Measurements from ENCODE around the gene MUC4.
"Not testable (repeated sequence)": the region's sequence is repeated elsewhere in the genome, so short reads cannot be mapped to it uniquely, and the experiment has no call there.

MUC4 gene

DNA sequence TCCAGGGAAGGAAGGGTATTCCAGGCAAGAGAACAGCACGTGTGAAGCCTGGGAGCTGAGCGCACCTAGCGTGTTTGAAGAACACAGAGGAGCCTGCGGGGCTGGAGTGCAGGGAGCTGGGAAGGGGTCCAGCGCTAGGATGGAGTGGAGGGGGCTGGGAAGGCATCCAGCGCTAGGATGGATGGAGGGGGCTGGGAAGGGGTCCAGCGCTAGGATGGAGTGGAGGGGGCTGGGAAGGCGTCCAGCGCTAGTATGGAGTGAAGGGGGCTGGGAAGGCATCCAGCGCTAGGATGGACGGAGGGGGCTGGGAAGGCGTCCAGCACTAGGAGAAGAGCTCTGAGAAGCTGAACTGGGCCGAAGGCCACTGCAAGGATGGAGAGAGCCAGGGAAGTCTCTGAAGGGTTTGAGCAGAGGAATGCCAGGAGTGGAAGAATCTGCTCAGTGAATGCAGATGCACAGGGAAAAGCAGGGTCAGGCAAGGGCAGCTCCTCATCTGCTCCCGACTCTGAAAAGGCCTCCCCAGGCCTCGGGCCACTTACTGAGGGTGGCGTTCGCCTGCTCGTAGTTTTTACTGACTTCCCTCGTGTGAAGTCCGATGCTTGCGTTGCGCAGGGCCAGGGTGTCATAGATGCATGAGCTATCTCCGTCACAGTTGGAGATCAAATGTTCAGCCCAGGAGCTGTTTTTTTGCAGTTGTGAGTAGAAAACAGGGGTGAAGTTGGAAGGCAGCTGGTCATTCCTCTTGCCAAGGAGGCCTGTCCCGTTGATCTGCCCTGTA lies 51.2 kb downstream of the MUC4 start:
- DNase-seq: no peak

DNA sequence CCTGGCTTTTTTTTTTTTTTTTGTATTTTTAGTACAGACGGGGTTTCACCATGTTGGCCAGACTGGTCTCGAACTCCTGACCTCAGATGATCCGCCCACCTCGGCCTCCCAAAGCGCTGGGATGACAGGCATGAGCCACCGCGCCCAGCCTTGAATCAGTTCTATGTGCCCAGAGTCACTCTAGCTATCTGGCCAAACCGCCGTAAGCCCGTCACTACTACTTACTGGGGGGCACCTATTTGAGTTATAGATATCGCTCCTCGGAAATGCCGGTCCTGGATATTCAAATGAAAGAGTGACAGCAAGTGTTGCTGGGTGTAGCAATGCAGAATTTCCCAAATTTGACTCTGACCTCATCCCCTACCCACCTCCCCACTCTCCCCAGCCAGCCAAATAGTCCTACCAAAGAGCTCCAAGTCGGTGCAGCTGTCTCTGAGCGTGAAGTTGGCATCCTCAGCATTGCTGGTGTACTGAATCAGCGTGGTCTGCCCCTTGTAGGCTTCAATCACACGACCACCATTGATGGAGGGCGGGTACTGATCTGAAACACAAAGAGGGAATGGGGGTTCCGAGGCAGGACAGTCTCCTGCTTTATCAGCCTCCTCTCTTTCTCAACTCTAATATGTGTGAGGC lies 52.9 kb downstream of the MUC4 start:
- DNase-seq: no peak

DNA sequence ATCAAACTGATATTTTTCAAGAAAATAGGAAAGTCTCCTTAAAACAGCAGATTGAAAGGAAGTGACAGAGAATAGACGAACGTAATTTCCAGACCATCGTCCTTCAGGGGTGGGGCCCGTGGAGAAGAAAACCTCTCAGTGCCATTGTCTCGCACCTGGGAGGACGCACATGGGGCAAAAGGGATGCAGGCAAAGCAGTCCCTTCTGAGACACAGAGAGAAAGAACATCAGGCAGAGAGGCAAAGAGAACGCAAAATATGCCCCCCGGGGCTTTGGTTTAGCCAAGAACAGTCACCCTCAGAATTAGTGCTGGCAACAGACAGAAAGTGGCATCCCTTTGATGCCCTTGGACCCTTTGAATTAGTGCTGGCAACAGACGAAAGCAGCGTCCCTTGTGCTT lies 53.9 kb downstream of the MUC4 start:
- no peak for DNase-seq

DNA sequence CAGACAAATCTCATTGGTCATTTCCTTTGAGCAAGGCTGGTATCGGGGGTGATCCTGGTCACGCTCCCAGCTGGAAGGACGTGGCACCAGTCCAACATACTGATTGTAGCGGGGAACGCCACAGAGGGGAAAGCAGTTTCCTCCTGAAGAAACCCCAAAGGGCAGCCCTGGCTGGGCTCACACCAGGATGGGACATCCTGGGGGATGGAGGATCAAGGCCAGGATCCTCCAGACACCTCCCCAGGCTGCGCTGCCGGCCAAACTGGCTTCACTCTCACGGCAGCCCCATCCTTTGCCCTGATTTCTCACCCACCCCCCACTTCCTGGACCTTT lies 54.3 kb downstream of the MUC4 start:
- no peak for DNase-seq

DNA sequence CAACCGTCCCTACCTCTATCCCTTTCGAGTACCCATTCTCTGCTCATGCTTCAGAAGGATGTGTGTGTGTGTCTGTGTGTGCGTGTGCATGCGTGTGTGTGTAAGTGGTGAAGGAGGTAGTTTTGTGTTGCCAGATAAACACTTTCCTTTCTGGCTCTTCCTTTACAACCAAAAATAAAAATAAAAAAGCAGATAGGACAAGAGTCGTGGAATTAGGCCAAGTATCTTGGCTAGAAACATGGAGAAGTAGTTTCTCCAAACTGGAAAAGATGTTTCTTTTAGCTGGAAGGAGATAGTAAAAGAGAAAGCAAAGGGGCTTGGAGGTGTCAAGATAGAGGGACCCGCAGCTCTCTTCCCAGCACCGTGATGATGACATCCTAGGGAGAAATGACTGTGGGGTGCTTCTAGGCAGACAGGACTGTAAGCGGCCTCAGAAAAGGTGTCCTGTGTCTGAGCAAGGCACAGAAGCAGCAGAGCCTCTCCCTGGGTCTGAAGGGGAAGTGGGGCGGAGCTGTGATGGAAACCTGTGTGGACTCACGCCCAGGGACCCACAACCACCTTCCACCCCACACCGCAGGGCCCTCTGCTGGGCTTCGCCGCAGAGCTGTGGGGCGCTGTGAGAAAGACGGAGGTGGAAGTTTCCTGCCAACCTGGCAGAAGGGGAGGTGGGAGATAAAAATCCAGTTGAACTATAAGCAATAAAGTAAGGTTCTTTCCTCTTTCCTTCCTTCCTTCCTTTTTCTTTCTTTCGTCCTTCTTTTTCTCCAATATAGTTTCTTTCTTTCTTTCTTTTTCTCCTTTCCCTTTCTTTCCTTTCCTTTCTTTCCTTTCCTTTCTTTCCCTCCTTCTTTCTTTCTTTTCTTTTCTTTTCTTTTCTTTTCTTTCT lies 55.7 kb downstream of the MUC4 start:
- no peak for DNase-seq

DNA sequence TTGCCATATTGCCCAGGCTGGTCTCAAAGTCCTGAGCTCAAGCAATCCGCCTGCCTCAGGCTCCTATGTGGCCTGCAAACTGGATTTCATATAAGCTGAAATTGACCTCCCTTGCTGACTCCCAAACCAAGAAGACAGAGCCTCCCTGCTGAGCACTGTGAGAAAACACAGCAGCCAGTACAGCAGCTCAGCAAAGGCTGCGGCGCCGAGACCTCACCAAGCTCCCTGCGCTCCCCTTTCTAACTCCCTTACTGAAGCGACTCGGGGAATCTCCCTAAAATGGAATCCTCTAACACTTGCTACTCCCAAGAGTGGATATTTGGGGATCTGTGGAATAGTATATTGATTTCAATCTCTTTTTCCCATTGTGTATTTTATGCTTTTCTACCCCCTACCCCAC lies 56.3 kb downstream of the MUC4 start:
- DNase-seq: no peak

DNA sequence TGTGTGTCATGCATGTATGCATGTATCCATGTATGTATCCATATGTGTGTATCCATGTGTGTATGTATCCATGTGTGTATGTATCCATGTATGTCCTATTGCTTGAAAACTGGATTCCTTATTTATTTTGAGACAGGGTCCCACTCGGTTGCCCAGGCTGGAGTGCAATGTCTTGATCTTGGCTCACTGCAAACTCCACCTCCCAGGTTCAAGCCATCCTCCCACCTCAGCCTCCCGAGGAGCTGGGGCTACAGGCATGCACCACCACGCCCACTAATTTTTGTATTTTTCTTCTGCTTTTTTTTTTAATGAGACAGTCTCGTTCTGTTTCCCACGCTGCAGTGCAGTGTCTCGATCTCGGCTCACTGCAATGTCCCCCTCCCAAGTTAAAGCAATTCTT lies 56.8 kb downstream of the MUC4 start:
- no peak for DNase-seq

DNA sequence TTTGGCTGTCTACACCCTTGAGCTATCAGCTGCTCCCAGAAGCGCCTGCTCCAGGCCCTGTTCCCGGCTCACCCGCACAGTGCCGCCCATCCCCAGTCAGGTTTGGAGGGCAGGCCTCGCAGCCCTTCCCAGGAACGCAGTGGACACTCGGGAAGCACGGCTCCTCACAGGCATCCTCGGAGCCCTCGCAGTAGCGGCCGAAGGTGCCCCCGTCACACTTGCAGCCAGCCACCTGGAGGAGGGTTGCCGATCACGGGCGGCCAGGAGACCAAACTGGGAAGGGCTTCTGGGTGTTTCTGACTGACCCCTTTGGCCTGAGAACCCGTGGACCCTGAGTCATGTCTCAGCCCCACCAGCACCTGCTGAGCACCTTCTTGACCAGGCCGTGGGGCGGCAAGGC lies 57.6 kb downstream of the MUC4 start:
- no peak for DNase-seq

DNA sequence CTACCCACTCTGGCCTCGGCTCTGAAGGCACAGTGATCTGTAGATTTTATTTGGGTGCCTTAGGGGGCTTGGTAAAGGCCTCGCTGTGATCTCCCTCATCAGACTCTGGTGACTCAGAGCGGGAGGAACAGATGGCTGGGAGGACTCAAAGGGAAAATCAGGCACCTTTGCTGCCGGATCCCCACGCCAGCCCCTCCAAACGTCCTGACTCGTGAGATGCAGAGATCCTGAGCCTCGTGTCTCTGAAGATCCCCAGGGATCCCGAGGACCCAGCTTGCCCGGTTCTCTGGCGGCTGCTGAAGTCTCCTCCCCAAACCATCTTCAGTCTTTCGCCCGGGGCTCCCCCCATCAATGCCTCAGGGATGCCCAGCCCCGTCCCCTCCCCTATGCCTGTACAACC lies 58.1 kb downstream of the MUC4 start:
- no peak for DNase-seq

DNA sequence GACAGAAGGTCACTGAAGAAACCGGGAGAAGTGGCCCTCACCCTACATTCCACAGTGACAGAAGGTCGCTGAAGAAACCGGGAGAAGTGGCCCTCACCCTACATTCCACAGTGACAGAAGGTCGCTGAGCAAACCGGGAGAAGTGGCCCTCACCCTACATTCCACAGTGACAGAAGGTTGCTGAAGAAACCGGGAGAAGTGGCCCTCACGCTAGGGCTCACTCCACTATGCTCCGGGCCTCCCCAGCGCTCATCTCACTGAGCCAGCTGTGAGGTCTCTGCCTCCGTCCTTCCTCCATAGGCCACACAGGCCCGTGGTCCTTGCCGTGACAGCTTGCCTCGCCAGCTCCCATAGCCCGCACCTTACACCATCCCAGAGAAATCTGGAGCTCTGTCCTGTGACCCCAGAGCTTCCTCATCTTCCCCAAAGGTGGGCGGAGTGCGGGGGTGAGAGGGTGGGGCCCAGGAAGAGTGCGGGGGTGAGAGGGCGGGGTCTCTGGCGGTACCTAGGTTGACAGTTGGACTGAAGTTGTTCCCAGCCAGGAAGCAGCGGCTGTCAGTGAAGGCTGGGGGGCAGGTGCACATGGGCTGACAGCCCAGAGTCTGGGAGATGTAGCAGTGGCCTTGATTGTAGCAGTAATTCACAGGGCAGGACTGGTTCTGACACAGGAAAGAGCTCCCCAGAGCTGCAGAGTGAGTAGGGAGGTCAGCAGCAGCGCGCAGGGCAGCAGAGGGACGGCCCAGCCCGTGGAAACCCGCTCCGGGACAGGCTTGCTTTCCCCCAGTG lies 59.0 kb downstream of the MUC4 start:
- DNase-seq: no peak

DNA sequence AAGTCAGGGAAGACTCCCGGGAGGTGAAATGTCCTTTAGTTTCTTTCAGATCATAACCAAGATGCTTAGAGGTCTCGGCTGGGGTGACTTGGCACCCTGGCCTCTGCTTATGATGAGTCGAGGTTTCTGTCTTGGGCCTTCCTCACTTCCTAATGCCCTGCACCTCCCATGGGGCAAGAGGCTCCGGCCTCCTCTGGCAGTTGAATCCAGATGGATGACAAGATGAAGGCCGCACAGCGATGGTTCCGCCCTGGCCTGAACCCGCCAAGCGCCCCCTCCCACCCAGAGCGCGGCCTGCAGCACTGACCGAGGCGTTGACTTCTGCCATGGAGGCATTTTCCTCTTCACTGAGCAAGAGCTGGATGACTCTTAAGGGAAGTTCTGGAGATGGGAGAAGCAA lies 59.7 kb downstream of the MUC4 start:
- DNase-seq: no peak

DNA sequence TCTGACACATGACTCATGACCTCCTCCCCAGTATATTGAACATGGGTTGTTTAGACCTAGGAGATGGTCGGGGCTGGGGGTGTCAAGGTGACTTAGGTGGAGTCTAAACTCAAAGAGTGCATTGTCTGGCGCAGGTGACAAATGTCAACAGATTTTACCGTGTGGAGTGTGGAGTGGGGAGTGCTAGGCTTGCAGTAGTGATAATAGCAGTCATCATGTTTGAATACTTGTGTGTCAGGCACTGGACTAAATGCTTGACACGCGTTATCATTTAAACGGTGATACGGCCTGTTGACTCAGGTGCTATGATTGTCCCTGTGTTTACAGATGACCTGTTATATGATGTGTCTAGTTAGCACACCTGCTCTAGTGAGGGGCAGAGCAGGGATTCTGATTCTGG lies 60.2 kb downstream of the MUC4 start:
- no peak for DNase-seq

DNA sequence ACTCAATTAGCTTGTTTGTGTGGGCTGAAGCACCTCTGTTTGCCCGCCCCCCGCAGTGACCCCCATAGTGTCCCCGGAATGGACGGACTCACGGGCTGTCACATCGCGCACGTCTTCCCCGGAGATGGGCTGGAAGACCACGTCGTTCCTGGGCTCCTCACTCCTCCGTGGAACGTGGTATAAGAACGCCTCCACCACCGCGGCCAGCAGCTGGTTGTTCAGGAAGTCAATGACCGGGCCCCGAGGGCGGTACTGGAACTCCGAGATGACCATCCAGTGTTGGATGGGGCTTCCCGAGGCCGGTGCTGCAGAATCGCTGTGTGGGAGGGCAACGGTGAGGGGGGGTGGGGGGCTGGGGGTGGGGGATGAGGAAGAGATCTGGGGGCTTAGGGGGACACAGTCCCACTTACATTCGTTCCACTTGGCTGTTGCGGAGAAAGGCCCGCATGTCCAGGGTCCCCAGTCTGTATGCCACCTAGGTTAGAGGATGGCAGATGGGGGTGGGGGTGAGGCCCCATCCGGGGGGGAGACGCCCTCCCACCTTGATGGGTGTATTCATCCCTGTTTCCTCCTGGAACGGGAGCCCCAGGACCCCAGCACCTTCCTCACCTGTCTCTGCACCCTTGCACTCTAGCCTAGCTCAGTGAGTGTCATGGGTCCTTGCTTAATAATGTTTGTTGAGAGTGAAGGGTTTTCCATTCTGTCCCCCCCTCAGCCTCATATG lies 60.8 kb downstream of the MUC4 start:
- DNase-seq: no peak

DNA sequence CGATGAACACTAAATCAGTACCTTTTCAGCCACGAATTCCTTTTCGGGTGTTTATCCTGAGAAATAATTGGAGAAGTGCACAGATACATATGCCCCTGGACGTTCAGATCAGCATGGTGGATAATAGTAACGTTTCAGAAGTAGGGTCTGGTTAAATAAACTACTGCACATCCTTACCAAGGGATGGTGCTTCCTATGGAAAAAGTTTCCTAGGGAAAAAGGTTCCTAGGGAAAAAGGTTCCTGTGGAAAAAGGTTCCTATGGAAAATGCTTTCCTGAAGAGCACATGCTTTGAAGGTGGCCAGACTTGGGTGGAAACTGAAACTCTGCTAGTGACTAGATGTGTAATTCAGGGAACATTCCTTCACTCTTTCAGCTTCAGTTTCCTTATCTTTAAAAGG lies 62.6 kb downstream of the MUC4 start:
- not testable (repeated sequence) for DNase-seq

DNA sequence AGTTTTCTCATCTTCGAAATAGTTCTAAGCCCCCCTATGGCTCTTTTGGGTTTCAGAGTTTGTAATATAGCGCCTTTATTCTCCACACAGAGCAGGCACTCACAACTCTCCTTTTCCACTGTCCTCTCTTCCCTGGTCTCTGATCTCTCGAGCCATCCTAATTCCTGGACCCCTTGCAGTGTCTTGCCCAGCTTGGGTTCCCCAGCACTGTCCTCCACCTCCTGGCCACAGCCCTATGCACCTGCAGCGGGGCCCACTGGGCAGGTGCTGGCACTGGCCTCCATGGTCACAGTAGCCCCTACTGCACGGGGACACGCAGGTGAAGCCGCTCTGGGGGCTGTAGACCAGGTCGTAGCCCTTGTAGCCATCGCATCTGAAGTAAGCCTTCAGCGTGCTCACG lies 63.1 kb downstream of the MUC4 start:
- no peak for DNase-seq

DNA sequence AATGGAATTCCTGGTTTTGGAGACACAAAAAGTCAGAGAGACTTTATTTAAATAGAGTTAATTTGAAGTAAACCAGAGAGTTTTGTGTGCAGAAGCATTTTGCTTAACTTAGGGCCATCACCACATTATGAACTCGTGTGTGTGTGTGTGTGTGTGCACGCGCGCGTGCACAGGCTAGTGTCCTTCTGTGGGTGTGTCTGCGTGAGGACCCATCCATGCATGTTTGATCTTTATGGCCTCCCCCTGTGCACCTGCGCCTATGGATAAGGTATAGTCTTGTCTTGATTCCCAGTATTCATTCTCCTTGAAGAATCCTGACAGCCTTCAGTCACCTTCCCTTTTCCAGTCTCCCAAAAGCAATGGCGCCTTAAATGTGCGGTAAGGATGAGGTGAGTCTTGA lies 65.0 kb downstream of the MUC4 start:
- DNase-seq: no peak

DNA sequence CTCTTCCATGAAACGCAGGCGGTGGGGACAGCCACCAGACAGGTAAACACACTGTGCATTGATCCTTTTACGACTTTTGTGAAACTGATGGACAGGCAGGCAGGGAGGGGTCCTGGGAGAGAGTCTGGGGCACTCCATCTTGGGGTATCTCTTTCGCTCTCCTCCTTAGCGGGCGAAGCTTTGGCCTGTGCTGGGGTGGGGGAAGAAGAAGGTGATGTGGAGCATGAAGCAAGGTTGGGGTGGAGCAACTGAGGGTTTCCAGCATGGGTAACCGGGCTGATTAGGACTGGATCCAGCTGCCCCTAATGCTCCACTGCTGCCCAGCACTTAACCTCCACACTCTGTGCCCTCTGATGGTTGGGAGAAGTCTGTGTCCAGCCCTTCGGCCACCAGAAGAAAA lies 65.4 kb downstream of the MUC4 start:
- DNase-seq: no peak

DNA sequence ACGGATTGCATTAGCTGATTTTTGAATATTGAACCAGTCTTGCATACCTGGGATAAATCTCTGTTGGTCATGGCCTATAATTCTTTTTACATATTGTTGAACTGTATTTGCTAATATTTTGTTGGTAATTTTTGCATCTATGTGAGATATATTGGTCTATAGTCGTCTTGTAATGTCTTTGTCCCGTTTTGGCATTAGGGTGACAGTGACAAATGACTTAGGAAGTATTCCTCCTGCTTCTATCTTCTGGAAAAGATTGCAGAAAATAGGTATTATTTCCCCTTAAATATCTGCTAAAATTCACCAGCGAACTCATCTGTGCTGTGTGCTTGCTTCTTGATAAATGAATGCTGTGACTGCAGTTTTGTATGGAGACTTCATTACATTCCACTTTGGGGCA lies 67.3 kb downstream of the MUC4 start:
- no peak for DNase-seq

DNA sequence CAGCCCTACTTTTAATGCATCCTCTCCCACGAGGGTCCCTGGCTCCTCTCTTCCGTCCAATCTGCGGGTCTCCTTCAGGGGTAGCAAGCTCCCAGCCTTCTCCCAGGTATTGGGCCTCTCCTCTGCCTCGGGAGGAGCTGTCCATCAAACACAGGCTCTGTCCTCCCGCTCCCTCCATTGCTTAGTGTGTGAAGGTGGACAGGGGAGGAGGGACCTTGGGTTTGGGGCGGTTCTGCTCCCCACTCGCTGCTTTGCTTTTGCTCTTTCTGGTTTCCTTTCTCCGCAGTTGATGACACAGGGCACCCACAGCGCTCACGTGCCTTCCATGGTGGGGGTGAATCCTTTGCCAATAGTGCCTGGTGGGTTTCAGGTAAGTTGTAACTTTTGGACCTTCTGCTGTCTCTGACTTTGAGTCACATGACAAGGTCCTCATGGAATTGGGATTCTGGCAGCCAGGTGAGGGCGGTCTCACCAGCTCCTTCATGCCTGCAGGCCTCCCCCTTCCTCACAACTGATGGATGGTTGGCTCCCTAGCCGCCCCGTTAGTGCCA lies 72.1 kb downstream of the MUC4 start:
- no peak for DNase-seq

DNA sequence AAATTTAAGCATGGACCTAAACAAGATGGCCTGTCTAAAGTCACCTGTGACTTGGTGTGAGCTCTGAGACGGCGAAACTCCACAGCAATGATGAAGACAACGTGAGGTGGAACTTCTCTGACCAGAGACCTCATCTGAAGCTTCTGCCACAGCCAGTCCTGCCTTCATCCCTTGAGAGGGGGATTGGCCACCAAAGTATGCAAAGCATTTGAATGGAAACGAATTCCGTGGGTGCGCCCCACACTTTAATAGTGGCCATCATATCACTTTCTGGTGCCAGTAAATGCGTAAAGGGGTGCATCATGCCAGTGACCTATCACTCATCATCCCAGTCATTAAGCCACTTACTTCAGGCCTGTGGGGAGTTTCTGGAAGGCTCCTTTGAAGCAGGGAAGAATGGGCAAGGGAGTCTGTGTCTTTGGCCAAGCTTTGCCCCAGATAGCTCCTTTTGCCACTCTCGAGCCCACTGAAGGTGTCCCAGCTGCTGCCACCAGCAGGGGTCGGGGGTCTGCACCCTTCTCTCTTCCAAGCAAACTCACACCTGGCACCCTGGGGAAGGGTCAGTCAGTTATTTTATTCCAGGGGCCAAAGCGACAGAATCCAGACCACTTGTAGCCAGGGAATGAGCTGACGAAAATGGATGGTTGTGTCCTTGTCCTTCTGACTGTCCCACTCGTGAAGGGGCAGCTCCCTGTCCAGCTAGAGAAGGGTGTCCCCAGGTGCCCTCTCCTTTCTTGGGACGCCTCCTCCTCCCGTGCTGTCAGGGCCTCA lies 73.3 kb downstream of the MUC4 start:
- DNase-seq: no peak

DNA sequence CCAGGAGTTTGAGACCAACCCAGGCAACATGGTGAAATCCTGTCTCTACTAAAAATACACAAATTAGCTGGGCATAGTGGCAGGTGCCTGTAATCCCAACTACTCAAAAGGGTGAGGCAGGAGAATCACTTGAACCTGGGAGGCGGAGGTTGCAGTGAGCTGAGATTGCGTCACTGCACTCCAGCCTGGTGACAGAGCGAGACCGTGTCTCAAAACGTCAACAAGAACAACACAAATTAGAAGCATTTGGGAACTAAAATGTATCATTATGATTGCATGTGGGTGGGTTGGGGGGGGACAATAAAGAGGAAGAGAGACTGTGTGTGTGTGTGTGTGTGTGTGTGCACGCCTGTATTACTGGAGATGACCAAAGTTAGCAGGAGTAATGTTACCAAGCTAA lies 73.9 kb downstream of the MUC4 start:
- not testable (repeated sequence) for DNase-seq
